HCT116 (cell line): Measurements from ENCODE around the gene TPBGL. TPM values are rescaled to one million over a fixed set of nuclear protein-coding genes. Genes with fewer than 3 reads are reported as not detected.

ENCODE experiments used
- ATAC-seq: fragments of 200-7000 bp; cut with Tn5 transposase; 2 replicates; pipeline ENCODE4 v1.9.1; 2020; ENCODE audit warnings: mild to moderate bottlenecking, moderate library complexity
- BruUV-seq: library from RNA; stranded (reverse); fragments of 400-500 nt; replicated peaks from 2 replicates; lab custom pipeline; 2021; lab: Mats Ljungman, UMichigan
- CTCF ChIA-PET: fragments of 300-600 bp; sonication (Branson Sonifier 250); formaldehyde crosslinking; loops from one replicate; lab custom pipeline; 2021; ENCODE audit warnings: antibody characterized with exemption; lab: Charles Lee
- POLR2A ChIA-PET: fragments of 300-600, 350-600 bp; sonication (Branson Sonifier 250); formaldehyde crosslinking; loops from one replicate; lab custom pipeline; 2021; ENCODE audit warnings: antibody characterized with exemption; lab: Charles Lee
- RAD21 ChIA-PET, 2 experiments: fragments of 300-600 bp; sonication (Branson Sonifier 250); formaldehyde crosslinking; loops; one replicate each; lab custom pipeline; 2023; ENCODE audit warnings: low total read pairs in 2 of 2; ENCODE audit not compliant: uncharacterized antibody in 2 of 2, unreplicated experiment in 2 of 2, low non-redundant PET in 1 of 2; lab: Charles Lee
- DNase-seq: peaks from one replicate; pipeline ENCODE4 v3.0.0-alpha.2; 2010; ENCODE audit warnings: low read depth, low spot score
- H2AFZ ChIP-seq: fragments of 200-600 bp; shearing (Covaris generic), sonication (generic); 2 replicates; pipeline ENCODE4 v1.6.1; 2017; ENCODE audit warnings: low read depth, mixed run types, mixed read lengths, antibody characterized with exemption, low read length; ENCODE audit not compliant: poor library complexity, severe bottlenecking
- H3K27ac ChIP-seq: 2 replicates; pipeline ENCODE4 v1.5.1; 2012; ENCODE audit warnings: low read depth, low read length
- H3K27me3 ChIP-seq: fragments of 200-600 bp; sonication (generic); 2 replicates; pipeline ENCODE4 v1.6.1; 2016; ENCODE audit warnings: mixed run types, low read length, mixed read lengths; ENCODE audit not compliant: insufficient read depth
- H3K36me3 ChIP-seq, 2 experiments: fragments of 200-500 bp in 1 of 2; fragments of 200-600 bp in 1 of 2; sonication (Bioruptor generic) in 1 of 2; sonication (generic) in 1 of 2; 2 replicates each; pipeline versions ENCODE4 v1.5.1 to v1.6.1; 2014 to 2016; ENCODE audit warnings: low read length in 2 of 2, inconsistent platforms in 1 of 2, mixed read lengths in 1 of 2, mixed run types in 1 of 2; ENCODE audit not compliant: insufficient read depth in 2 of 2, control insufficient read depth in 1 of 2
- H3K4me1 ChIP-seq, 2 experiments: fragments of 200-600 bp in 1 of 2; sonication (generic) in 1 of 2; 2 replicates each; pipeline versions ENCODE4 v1.5.1 to v1.6.1; 2012 to 2017; ENCODE audit warnings: low read length in 2 of 2, inconsistent platforms in 1 of 2, mild to moderate bottlenecking in 1 of 2, mixed read lengths in 1 of 2, mixed run types in 1 of 2, moderate library complexity in 1 of 2; ENCODE audit not compliant: insufficient read depth in 2 of 2, control insufficient read depth in 1 of 2
- H3K4me2 ChIP-seq: fragments of 200-600 bp; sonication (generic); 2 replicates; pipeline ENCODE4 v1.6.1; 2017; ENCODE audit warnings: mixed run types, low read length, mixed read lengths
- H3K4me3 ChIP-seq, 2 experiments: fragments of 200-600 bp in 1 of 2; sonication (generic) in 1 of 2; replicated peaks in 1 of 2; 2 replicates each; pipeline ENCODE4 v1.5.1; 2011 to 2016; ENCODE audit warnings: low read length in 2 of 2, control low read depth in 1 of 2, low read depth in 1 of 2, mild to moderate bottlenecking in 1 of 2, mixed read lengths in 1 of 2, mixed run types in 1 of 2
- H3K79me2 ChIP-seq: fragments of 200-600 bp; sonication (generic); 2 replicates; pipeline ENCODE4 v1.6.1; 2017; ENCODE audit warnings: mild to moderate bottlenecking, mixed run types, low read length, moderate library complexity, mixed read lengths; ENCODE audit not compliant: insufficient read depth
- H3K9ac ChIP-seq: fragments of 200-600 bp; sonication (generic); 2 replicates; pipeline ENCODE4 v1.6.1; 2016; ENCODE audit warnings: low read length, mixed read lengths
- H3K9me2 ChIP-seq: fragments of 200-600 bp; sonication (generic), shearing (Covaris generic); 2 replicates; pipeline ENCODE4 v1.6.1; 2017; ENCODE audit warnings: mixed run types, mild to moderate bottlenecking, moderate library complexity; ENCODE audit not compliant: insufficient read depth
- H3K9me3 ChIP-seq, 2 experiments: fragments of 200-500 bp in 1 of 2; fragments of 200-600 bp in 1 of 2; sonication (Bioruptor generic) in 1 of 2; sonication (generic) in 1 of 2; 2 replicates each; pipeline ENCODE4 v1.6.1; 2014 to 2017; ENCODE audit warnings: low read length in 2 of 2, mixed read lengths in 2 of 2, inconsistent platforms in 1 of 2, low read depth in 1 of 2, mild to moderate bottlenecking in 1 of 2, mixed run types in 1 of 2, moderate library complexity in 1 of 2; ENCODE audit not compliant: control insufficient read depth in 1 of 2, insufficient read depth in 1 of 2
- H4K20me1 ChIP-seq: fragments of 200-600 bp; sonication (generic), shearing (Covaris generic); 2 replicates; pipeline ENCODE4 v1.6.1; 2017; ENCODE audit warnings: mixed run types, mild to moderate bottlenecking, moderate library complexity; ENCODE audit not compliant: insufficient read depth
- RAD21 ChIP-seq: IDR thresholded peaks from 2 replicates; pipeline ENCODE4 v1.6.1; 2012; ENCODE audit warnings: low read depth, mild to moderate bottlenecking
- intact Hi-C: fragments of 100-400 bp; cut with micrococcal nuclease; formaldehyde crosslinking; loops from 2 replicates; pipeline ENCODE4 v1.10.0; 2022
- total RNA-seq: library from RNA; stranded (reverse); gene quantifications from one replicate; pipeline ENCODE4 v1.2.1, GENCODE V29; 2021; ENCODE audit not compliant: unreplicated experiment
- TF ChIP-seq, protein P1 (sequence below): IDR thresholded peaks from 2 replicates; pipeline ENCODE4 v1.6.1; 2012; ENCODE audit warnings: low read depth
- TF ChIP-seq, protein P2 (sequence below), 3 experiments: fragments of 200-600 bp in 1 of 3; sonication (generic) in 1 of 3; IDR thresholded peaks in 2 of 3; conservative IDR thresholded peaks in 1 of 3; 2 replicates each; pipeline ENCODE4 v1.5.1; 2012 to 2017; ENCODE audit warnings: low read depth in 2 of 3, low read length in 2 of 3, antibody characterized with exemption in 1 of 3, borderline replicate concordance in 1 of 3, control low read depth in 1 of 3, mild to moderate bottlenecking in 1 of 3, mixed read lengths in 1 of 3, mixed run types in 1 of 3, moderate library complexity in 1 of 3; ENCODE audit not compliant: insufficient read depth in 1 of 3

The TPBGL gene
- total RNA-seq, 1 experiment from 2014 or later: 0.12 TPM

DNA sequence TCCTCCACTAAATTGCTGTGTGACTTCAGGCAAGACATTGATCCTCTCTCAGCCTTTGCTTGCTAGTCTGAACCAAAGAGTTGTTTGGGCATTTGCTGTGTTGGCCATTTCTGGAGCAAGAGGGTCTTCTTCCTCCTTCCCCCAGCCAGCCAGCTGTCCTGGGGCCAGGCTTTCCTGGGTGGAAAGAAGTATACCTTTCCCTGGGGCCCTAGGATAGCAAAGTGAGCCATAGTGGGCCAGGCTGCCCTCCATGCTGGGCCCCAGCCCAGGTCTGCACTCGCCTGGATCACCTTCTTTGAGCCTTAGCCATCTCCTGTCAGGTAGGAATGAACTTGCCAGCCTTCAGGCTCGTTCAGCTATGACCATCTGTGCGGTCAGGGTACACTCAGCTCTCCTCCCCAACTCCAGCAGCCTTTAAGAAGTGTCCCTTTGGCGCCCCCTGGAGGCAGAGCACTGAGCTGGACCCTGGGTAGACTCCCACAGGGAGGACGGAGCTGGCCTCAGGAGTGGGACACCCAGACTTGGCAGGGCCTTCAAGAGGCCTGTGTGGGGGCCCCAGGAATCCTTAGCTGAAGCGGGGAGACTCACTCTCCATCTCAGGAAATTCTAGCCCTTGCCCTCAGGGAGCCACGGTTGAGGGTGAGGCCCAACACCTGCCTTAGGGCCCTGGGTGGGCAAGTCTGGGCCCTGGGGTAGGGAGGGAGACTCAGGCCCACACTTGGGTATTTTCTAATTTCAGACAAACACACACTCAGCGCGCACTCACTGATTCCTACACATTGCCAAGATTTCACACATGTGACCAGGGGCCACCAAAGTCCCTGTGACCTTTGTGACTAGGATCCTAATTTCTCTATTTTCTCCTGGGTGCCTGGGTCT, 35.6 kb upstream of the TPBGL start:
- POLR2A ChIA-PET: interaction anchor here (1.0 to 1.1 kb wide), 4 partner anchors 11 to 64 kb away, joined by 3 to 8 read pairs (median 3); no protein-coding TSS in a partner anchor
- Histone ChIP-seq H3K36me3 (no peaks in the 10 kb centered on the region), H3K4me1 (no peaks in the 10 kb centered on the region), H3K4me2 (no peak overlapping the region), H3K9me2 (no peaks in the 10 kb centered on the region), H3K4me3 (no peak overlapping the region), H3K9me3 (no peaks in the 10 kb centered on the region), H3K27me3 (peaks cover 30% of the 10 kb centered on the region), H4K20me1 (no peaks in the 10 kb centered on the region), H3K9ac (no peak overlapping the region), H3K27ac (no peak overlapping the region), H3K79me2 (no peaks in the 10 kb centered on the region), H2AFZ (no peak overlapping the region)
- CTCF ChIA-PET: interaction anchor here (0.6 to 4.2 kb wide), 27 partner anchors 9 to 275 kb away, joined by 3 to 255 read pairs (median 5); partner anchors contain the start of gene TPBGL
- intact Hi-C loops: loop anchor here (1.0 kb wide), 3 partner anchors 61 to 276 kb away; no protein-coding TSS in a partner anchor
- peak; percentile 64 for DNase-seq
- BruUV-seq: no TSS peak
- peak; percentile 92 for TF ChIP-seq RAD21
- TF ChIP-seq, protein P1, sequence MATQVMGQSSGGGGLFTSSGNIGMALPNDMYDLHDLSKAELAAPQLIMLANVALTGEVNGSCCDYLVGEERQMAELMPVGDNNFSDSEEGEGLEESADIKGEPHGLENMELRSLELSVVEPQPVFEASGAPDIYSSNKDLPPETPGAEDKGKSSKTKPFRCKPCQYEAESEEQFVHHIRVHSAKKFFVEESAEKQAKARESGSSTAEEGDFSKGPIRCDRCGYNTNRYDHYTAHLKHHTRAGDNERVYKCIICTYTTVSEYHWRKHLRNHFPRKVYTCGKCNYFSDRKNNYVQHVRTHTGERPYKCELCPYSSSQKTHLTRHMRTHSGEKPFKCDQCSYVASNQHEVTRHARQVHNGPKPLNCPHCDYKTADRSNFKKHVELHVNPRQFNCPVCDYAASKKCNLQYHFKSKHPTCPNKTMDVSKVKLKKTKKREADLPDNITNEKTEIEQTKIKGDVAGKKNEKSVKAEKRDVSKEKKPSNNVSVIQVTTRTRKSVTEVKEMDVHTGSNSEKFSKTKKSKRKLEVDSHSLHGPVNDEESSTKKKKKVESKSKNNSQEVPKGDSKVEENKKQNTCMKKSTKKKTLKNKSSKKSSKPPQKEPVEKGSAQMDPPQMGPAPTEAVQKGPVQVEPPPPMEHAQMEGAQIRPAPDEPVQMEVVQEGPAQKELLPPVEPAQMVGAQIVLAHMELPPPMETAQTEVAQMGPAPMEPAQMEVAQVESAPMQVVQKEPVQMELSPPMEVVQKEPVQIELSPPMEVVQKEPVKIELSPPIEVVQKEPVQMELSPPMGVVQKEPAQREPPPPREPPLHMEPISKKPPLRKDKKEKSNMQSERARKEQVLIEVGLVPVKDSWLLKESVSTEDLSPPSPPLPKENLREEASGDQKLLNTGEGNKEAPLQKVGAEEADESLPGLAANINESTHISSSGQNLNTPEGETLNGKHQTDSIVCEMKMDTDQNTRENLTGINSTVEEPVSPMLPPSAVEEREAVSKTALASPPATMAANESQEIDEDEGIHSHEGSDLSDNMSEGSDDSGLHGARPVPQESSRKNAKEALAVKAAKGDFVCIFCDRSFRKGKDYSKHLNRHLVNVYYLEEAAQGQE: no peak
- TF ChIP-seq, protein P2, sequence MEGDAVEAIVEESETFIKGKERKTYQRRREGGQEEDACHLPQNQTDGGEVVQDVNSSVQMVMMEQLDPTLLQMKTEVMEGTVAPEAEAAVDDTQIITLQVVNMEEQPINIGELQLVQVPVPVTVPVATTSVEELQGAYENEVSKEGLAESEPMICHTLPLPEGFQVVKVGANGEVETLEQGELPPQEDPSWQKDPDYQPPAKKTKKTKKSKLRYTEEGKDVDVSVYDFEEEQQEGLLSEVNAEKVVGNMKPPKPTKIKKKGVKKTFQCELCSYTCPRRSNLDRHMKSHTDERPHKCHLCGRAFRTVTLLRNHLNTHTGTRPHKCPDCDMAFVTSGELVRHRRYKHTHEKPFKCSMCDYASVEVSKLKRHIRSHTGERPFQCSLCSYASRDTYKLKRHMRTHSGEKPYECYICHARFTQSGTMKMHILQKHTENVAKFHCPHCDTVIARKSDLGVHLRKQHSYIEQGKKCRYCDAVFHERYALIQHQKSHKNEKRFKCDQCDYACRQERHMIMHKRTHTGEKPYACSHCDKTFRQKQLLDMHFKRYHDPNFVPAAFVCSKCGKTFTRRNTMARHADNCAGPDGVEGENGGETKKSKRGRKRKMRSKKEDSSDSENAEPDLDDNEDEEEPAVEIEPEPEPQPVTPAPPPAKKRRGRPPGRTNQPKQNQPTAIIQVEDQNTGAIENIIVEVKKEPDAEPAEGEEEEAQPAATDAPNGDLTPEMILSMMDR (IDR thresholded peaks at IDR 0.05 in 2 of 3, conservative IDR thresholded peaks at IDR 0.05 in 1 of 3; ENCODE audit: borderline replicate concordance in 1 of 3, insufficient read depth in 1 of 3, low read depth in 2 of 3, low read length in 2 of 3): peak; percentile 94 to 97 (median 94)
- peak; percentile 100 for ATAC-seq
- RAD21 ChIA-PET: interaction anchor here (0.6 to 2.3 kb wide), 11 partner anchors 33 to 182 kb away, joined by 3 to 24 read pairs (median 14); no protein-coding TSS in a partner anchor
